Measurements from ENCODE around the gene EVC2.

The EVC2 gene

GRCh38 chr4:5712517-5712916 lies 4.2 kb upstream of the EVC2 start:
- peak overlapping the region; percentile 57 for H3K4me3 ChIP-seq (ENCODE audit: low read depth, low read length)
- TF ChIP-seq, protein P1, sequence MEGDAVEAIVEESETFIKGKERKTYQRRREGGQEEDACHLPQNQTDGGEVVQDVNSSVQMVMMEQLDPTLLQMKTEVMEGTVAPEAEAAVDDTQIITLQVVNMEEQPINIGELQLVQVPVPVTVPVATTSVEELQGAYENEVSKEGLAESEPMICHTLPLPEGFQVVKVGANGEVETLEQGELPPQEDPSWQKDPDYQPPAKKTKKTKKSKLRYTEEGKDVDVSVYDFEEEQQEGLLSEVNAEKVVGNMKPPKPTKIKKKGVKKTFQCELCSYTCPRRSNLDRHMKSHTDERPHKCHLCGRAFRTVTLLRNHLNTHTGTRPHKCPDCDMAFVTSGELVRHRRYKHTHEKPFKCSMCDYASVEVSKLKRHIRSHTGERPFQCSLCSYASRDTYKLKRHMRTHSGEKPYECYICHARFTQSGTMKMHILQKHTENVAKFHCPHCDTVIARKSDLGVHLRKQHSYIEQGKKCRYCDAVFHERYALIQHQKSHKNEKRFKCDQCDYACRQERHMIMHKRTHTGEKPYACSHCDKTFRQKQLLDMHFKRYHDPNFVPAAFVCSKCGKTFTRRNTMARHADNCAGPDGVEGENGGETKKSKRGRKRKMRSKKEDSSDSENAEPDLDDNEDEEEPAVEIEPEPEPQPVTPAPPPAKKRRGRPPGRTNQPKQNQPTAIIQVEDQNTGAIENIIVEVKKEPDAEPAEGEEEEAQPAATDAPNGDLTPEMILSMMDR (IDR thresholded peaks at IDR 0.05; ENCODE audit: borderline replicate concordance, insufficient read depth, low read depth, low read length) = no peak

DNA sequence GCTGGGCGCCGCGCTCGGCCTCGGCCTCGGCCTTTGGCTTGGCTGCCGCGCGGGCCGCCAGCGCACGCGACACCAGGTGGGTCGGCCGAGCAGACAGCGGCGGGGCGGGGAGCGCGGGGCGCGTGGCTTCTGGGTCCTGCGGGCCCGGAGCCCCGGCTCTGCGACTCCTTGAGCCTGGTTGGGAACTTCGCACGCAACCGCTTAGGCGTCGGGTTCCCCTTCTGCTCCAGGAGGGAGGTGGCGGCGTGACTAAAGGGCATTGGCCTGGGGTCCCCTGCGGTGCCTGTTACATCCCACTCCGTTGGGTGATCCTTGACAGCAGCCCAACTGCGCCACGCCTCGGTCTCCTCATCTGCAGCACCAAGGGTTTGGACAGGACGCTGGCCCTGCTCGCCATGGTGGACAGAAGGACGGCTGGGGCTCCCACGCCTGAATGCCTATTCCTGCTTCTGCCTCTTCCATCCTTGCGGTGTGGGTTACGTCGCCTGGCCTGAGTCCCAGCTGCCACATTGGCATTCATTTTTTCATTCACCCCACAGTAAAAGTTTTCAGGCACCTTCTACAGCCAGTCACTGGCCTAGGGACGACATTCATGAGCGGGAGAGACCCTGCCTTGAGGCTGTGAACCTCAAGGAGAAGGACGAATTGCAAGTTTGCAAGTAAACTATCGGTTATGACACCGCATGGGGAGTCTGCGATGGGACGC lies 3.3 kb upstream of the EVC2 start:
- peak overlapping the region; percentile 57 for H3K4me3 ChIP-seq (ENCODE audit: low read depth, low read length)
- TF ChIP-seq, protein P1 (IDR thresholded peaks at IDR 0.05; ENCODE audit: borderline replicate concordance, insufficient read depth, low read depth, low read length) = no peak

DNA sequence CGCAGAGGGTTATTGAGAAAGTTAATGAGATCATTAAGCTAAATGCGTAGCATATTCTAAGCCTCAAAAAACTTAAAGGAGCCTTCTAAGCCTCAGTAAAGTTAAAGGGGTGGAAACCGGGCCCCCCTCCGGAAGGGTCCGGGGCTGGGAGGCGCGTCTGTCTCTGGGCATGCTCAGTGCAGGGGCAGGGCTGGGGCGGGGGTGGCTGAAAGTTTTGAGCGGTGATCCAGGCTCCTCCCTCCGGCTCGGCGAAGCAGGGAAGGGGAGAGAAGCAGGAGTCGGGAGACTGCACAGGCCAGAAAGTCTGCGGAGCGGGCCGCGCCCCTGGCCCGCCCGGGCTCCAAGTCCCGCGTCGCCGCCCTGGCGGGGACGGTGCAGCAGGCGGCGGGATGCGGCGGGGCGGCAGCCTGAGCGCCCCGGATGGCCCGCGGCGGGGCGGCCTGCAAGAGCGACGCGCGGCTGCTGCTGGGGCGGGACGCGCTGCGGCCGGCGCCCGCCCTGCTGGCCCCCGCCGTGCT lies 2.7 kb upstream of the EVC2 start, which contains the start of gene EVC:
TSS of gene EVC (plus strand) at position 241 of the 518 bp plus-strand sequence. CDS start at position 421, 180 bp downstream.
- H3K4me3 ChIP-seq (ENCODE audit: low read depth, low read length) = peak within 1 kb of the TSS; percentile 64
- TF ChIP-seq, protein P1 (IDR thresholded peaks at IDR 0.05; ENCODE audit: borderline replicate concordance, insufficient read depth, low read depth, low read length) = peak; percentile 15; the same call in 1 of the 2 replicates

GRCh38 chr4:5710065-5710960 lies 2.0 kb upstream of the EVC2 start:
- peak overlapping the region; percentile 64 for H3K4me3 ChIP-seq (ENCODE audit: low read depth, low read length)
- TF ChIP-seq, protein P1 (IDR thresholded peaks at IDR 0.05; ENCODE audit: borderline replicate concordance, insufficient read depth, low read depth, low read length) = peak; percentile 47; the same call in 1 of the 2 replicates

- TF ChIP-seq, protein P1 (IDR thresholded peaks at IDR 0.05; ENCODE audit: borderline replicate concordance, insufficient read depth, low read depth, low read length) = no peak
- H3K4me3 ChIP-seq (ENCODE audit: low read depth, low read length) = peak overlapping the region; percentile 80
Observed at GRCh38 chr4:5709207-5709575, 832 bp upstream of the EVC2 start.

- TF ChIP-seq, protein P1 (IDR thresholded peaks at IDR 0.05; ENCODE audit: borderline replicate concordance, insufficient read depth, low read depth, low read length) = no peak
- H3K4me3 ChIP-seq (ENCODE audit: low read depth, low read length) = peak overlapping the region; percentile 80
Observed at GRCh38 chr4:5707778-5708448, 446 bp downstream of the EVC2 start.
